ENCODE data around the gene RYR3.
"Not testable (repeated sequence)": the region's sequence is repeated elsewhere in the genome, so short reads cannot be mapped to it uniquely, and the experiment has no call there.

The RYR3 gene

DNA sequence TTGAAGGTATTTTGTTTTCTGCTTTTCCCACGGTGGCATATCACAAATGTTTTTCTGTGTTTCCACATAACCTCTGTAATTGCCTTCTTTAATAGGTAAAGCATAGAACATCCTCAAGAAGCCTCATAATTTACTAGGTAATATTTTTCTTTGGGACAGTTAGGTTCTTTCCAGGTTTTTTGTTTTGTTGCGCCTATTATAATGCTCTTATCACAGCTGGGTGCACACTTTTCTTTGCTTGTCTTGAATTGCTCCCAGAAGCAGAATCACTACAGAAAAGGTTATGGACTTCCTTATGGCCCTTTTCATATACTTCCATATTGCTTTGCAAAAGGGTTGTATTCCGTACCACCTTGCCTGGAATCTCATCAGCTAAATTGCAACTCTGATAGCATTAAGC, 213.5 kb downstream of the RYR3 start:
- no peak for DNase-seq

DNA sequence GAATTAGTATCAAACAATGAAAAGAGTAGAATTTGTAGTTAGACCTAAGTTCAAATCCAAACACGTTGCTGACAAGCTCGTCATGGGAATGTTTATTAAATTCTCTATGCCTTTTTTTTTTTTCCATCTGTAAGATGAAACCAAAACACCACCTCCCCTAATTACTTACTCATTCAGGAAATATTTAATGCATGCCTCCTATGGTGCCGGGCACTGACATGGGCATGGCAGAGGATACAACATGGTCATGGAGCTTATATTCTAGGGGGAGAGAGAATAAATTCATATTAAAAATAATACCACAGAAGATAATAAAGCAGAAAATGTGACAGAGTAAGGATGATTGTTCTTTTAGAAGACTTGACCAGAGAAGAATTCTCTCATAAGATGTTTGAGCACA, 215.8 kb downstream of the RYR3 start:
- DNase-seq: no peak

DNA sequence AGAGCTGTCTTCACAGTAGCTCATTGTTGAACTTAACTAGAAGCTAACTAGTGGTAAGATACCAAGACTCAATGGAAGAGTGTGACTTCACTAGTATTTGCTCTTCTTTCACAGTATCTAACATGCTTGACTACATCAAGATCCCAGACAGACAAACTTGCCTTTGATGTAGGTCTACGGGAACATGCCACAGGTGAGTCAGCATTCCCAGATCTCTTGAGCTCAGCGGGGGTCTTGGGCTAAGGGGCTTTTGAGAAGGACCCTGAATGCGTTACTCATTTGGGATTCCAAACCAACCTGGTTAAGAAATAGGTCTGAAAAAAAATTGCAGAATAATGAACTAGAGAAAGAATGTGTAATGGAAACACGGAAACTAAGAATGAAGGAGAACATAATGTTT, 222.4 kb downstream of the RYR3 start:
- DNase-seq: no peak

DNA sequence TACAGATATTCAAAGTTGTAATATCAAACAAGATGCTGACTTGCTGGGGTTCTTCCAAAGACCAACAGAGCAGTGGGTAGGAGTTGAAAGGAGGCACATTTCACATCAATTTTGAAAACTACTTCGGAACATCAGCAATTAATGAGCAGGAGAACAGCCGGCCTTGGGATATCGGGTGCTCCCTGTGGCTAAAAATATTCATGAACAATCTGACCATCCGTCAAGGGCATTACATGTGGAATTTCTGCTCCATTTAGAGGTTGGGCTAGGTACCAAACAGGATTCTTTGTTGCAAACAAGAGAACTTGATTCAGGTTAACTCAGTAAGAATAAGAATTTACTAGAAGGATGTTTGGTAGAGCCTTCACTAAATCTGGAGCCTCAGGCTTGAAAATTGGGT, 223.9 kb downstream of the RYR3 start:
- DNase-seq: no peak

DNA sequence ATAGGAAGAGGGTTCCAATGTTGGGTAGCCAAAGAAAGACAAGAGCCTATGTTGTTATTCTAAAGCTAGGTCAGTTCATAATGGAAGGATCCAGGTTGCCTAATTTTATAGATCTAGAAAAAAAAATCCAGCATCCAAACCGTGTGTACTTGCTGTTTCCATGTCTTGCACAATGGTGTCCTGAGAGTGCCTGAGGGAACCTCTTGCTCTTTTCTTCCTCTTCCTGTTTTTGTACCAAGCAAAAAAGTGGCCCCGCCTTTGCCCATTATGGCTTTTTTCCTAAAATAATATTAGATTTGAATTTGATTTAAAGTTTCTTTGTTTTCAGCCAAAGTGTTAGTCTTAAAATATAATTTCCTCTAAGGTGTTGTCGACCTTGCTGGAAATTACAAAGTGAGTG, 224.4 kb downstream of the RYR3 start:
- no peak for DNase-seq

DNA sequence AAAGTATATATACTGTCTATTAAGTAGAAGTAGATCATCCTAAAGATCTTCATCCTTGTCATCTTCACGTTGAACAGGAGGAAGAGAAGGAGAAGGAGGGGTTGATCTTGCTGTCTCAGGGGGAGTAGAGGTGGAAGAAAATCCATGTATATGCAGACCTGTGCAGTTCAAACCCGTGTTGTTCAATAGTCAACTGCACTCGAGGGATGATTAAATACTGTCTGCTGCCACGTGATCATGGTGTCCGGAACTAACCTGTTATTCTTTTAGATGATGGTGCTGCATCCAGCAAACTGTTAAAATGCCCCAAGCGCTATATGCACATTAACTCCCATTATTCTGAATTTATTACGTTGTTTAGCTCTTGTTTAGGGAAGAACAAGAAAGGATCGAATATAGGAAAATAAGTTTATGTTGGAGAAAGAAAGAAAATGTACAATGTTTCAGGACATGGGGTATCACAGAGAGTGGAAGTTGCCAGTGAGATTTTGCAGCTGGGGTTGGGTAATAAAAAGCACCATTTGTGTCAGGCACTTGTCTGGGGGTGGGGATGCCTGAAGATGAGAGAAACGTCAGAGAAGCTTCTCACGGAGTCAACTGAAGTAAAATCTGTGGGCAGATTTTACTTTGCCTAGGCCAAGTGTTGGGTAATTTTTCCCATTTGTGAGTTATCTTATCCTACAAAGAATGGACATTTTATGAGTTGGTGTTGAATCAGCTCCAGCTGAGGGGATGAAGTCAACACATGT, 229.2 kb downstream of the RYR3 start:
- DNase-seq: no peak

DNA sequence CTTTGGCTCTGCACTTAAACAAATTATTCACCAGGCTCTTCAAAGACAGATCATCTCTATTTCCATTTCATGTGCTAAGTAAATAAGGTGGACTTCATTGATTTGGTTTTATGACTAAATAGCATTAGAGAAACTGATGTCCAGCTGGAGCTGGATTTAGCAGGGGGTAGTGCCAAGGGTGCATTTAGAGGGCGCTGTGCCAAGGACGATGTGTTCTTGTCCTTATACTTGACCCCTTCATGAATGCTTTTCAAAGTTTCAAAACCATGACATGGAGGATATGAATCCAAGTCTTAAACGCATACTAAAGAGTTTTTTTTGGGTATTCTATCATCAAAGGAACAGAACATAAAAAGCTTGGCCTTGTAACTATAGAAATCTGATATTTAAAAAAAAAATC, 233.2 kb downstream of the RYR3 start:
- no peak for DNase-seq

DNA sequence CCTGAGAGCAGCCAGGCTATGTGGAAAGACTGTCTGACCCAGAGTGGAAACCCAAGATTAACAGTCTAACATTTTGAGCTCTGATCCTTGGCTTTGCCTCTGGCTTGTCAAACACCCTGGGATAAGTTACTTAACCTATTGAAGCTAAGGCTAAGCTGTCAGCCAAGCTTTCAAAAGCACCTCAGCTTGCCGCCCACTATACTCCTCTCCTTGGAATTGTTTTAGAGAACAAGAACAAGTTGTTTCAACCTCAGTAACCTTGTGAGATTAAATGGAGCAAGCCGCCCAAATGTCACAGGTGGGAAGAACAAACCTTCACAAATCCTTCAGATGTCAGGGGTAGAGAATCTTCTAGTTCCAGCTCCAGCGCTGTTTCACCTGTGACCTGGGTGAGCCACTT, 235.1 kb downstream of the RYR3 start:
- DNase-seq: no peak

DNA sequence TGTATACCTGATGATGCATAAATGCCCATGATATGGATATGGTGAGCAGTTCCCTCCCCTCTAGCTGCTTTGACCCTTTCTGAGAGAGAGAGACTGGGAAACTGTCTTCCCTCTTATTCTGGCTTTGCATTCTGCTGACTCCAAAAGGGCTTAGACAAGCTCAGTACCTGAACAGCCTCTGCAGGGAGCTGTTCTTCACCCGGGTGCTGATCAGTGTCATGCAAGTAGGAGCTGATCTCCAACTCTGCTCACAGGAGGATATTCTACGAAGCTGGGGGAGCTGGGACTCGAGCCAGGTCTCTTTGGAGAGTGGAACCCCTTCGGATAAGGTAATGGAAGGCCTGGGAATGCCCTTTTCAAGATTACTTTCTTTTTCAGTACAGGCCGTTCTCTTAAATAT, 237.1 kb downstream of the RYR3 start:
- no peak for DNase-seq

DNA sequence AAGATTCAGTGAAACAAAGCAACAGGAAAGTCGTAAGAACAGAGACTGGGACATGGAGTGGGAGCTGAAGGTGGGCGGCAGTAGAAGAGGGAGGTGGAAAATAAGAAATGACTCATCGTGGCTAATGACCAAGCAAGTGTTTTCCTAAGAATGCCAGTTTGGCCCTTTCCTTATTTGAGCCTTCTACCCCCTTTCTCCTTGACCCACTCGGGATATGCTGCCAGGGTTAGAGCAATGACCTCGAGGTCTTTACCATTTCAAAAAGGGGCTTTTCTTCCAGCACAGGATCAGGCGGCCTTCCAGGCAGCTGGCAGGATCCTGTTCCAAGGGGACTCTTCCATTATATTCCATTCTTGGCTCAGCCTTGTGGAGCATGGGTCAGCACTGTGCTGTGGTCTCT, 241.1 kb downstream of the RYR3 start:
- DNase-seq: no peak

DNA sequence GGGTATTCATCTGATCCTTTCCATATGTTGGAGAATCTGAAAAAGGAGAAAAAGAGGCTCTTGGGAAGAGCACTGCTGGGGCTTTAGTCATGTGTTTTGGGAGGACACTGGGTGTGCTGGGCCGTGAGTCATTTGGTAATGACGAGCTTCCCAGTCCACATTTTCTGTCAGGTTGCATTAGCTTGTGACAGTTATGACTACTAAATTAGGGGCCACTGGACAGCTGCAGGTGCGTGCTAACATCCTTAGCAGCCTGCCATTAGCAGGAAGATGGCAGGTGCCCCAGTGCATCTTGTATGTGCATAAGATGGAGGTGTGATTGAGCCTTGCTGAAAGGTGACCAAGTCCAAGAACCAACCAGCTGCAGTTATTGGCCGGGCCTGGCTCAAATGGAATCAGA, 242.4 kb downstream of the RYR3 start:
- no peak for DNase-seq

DNA sequence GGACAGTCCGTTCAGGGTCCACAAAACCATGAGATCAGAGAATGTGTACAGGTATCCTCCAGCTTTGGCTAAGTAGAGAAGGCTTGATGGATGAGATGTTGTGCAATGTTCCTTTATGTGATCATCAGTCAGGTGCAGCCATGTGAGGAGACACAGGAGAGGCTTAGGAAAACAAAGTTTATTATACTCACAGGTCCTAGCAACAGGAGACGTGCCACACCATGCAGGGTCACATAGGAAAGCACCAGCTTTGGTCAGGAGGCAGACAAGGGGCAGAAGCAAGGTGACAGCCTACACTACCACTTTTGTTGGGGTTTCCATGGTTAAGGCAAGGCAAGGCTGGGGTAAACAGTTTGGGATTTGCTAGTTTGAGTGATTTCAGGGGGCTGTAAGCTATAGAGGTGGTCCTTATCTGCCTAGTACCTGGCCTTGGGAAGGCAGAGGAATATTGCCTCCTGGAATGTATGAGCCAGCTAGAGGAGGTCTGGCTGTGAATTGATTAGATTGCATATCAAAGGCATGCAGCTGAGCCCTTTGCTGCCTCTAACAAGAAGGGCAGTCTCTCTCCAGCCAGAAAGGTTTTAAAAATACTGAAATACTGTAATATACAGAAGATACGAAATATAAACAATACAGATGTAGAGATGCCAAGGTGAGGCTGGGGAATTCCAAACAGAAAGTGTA, 248.6 kb downstream of the RYR3 start:
- no peak for DNase-seq

DNA sequence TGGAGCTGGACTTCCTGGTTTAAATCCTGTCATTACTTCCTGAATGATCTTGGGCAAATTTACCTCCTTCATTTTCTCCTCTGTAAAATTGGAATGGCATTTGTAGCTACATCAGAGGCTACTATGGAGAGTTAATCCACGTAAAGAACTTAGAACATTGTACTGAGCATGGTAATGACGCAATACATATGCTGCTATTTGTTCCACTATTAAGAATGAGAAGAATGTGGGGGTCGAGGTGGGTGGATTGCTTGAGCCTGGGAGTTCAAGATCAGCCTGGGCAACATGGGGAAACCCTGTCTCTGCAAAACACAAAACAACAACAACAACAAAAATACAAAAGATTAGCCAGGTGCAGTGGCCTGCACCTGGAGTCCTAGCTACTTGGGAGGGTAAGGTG, 250.6 kb downstream of the RYR3 start:
- no peak for DNase-seq

DNA sequence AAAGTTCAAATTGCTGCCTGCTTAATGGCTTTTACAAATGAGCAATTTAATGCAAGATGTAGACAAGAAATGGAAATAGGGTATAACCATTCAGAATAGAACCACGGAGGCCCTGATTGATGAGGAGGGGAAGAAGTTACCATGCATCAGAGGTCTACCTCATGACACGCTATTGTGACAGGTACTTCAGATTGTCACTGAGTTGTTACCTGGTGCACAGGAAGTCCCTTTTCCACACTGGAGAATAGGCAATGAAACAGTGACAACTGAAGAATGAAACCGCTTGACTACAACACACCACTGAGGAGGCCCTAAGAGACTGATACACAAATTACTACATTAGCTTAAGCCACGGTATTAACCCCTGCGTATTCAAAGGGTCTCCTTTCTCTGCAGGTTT, 251.2 kb downstream of the RYR3 start:
- DNase-seq: no peak

DNA sequence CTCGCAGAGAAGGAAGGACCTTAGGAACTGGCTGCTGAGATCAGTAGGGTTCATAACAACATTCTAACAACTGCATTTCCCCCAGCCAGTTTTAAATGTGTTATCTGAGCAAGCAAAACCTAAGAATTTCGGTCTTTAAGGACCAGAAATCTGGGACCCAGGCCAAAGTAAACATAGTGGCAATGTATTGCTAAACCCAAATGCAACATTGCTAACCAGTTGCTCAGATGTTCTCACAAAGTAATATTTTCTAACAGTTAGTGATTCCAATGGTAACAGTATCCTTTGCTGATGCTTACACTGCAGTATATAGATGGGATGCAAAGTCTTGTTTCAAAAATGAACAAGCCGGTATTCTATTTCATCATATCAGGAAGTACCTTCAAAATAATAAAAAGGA, 254.3 kb downstream of the RYR3 start:
- DNase-seq: no peak

DNA sequence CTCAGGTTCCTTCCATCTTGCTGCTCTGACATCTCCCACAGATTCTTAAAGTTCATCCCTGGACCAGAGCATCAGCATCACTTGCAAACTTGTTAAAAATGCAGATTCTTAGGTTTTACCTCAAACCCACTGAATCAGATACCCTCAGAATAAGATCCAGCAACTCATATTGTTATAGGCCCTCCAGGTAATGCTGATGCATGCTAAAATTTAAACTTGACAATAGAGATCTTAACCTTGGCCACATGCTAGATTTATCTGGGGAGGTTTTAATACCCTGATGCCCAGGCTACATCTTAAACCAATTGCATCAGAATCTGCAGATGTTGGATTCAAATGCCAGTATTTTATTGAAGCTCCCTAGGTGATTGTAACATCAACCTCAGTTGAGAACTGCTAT, 256.9 kb downstream of the RYR3 start:
- DNase-seq: no peak

DNA sequence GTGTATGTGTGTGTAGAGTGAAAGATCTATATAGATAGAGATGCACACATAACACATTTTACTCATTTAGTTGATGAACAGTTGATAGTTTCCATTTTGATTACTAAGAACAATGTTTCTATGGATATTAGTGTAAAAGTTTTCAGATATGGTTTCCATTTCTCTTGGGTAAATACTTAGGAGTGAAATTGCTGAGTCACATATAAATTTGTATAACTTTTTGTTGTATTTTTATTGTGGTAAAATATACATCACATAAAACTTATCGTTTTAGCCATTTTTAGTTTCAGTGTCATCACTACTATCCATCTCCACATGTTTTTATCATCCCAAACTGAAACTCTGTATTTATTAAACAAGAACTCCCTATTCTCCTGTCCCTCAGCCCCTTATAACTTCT, 258.3 kb downstream of the RYR3 start:
- no peak for DNase-seq

DNA sequence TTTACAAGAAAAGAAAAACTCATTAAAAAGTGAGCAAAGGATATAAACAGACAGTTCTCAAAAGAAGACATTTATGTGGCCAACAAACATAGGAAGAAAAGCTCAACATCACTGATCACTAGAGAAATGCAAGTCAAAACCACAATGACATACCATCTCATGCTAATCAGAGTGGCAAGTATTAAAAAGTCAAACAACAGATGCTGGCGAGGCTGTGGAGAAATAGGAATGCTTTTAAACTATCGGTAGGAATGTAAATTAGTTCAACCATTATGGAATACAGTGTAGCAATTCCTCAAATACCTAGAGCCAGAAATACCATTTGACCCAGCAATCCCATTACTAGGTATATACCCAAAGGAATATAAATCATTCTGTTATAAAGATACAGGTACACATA, 267.1 kb downstream of the RYR3 start:
- DNase-seq: not testable (repeated sequence)

DNA sequence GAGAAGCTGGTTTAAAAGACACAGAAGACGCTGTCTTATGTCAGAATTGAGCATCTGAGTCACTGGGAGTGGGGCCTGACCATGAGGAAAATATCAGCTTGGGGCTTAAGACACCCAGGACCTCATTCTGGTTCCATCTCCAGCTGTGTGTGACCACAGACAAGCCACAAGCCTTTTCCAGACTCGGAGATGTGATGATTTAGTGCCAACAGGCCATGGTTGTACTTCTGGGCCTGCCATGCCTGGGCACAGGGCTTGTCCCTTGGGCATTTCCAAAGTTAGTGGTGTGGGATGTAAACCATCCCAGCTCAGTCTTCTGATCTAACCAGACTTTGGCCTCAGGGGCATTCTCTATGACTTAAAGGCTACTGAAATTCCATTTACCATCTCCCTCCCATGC, 269.8 kb downstream of the RYR3 start:
- no peak for DNase-seq

DNA sequence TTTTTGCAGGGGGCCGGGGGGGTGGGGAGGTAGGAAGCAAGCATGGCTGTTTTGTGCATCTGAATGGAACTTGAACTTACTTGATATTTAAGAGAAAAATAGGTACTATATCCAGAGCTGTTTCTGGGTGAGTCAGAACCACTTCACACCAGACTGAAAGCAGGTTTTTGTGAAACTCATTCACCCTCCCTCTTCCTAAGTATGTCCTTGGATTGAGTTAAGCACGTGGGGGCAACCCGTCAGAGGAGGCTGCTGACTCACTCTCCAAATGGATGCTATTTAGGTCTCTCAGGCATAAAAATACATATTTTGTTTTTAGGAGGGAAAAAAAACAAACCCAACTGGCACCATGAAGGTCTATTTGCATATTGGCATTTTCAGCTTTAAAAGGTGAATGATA, 270.3 kb downstream of the RYR3 start:
- DNase-seq: no peak

DNA sequence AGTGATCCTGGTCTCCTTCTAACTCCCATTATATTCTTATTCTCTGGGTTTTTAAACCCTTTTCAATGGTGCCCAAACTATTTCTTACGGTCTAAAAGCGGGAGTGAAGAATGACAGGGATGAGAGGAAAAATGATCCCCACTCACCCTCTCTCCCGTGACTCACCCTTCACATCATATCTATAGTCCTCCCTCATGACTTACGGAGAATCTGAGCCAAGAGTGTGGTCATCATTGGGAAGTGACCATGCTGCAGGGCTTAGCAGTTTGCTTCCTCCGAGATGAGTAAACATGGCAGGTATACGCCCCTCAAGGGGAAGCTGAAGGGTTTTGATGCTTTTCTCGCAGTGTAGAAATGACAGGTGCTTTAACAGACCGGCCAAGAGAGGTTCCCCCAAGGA, 274.0 kb downstream of the RYR3 start:
- DNase-seq: no peak

DNA sequence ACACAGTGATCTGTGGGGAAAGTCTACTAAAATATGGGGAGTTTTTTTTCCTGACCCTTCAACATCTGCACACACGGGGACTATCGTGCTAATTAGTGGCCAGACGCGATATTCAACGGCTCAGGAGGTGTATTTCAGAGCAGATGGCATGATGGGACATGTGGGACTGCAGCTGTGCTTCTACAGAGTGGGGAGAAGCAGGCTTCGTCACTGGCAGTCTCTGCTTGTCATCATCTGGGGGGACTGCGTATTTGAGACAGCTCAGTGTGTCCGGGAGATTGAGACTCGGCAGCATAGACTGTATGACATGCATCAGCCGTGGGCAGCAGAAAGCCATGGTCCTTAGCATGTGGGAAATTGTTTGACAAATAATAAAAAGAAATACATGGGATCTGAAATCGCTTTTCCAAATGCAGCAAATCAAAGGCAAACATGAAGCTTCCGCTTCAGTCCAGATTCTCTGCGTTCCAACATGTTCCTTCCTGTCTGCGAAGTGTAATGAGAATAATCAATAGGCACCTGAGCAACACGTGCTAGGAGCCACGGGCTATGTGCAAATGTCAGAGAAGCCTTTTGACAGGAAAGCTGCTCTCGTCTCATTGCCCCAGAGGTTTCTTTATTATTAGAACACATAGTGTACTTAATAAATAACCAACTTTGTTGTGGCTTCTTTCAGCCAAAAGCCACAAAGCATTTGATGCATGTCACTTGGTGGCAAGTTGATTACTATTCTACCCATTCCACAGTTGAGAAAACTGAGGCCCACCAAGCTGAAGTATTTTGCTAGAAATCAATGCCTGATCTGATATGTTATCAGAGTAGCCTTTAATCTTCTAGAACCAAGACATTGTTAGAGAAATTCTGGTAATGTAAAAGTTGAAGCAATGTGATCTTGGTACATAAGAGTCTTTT, 276.3 kb downstream of the RYR3 start:
- no peak for DNase-seq

DNA sequence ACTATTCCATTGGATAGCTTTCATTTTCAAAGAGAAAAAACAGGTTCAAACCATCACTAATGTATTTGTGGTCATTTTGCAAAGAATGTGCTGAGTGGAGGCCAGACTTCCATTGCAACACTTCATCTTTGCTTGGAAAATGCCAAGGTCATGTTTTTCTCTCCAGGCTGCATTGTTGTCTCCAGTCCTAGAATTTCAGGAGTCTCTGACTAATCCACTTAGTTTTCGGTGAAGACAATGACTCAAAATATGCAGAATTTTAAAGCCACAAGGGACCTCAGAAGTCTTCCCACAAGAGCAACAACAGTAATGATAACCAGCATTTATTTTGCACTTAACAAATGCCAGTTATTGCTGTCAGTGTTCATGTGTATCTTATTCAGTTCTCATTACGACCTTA, 277.0 kb downstream of the RYR3 start:
- no peak for DNase-seq

DNA sequence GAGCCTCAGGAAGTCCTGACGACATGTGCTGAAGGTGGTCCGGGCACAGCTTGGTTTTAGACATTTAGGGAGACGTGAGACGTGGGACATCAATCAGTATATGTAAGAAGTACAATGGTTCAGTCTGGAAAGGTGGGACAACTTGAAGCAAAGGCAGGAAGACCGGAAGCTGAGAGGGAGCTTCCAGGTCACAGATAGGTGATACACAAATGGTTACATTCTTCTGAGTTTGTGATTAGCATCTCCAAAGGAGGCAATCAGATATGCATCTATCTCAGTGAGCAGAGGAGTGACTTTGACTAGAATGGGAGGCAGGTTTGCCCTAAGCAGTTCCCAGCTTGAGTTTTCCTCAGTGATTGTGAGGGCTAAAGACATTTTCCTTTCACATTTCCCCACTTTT, 282.1 kb downstream of the RYR3 start:
- DNase-seq: no peak

Data from stimulated activated CD4-positive, alpha-beta T cell treated with anti-CD3 and anti-CD28 coated beads, Interleukin-4, amount 100 ng/mL, for 4 hours (primary cell).